ENCODE results near the gene ARFRP1.

DNA sequence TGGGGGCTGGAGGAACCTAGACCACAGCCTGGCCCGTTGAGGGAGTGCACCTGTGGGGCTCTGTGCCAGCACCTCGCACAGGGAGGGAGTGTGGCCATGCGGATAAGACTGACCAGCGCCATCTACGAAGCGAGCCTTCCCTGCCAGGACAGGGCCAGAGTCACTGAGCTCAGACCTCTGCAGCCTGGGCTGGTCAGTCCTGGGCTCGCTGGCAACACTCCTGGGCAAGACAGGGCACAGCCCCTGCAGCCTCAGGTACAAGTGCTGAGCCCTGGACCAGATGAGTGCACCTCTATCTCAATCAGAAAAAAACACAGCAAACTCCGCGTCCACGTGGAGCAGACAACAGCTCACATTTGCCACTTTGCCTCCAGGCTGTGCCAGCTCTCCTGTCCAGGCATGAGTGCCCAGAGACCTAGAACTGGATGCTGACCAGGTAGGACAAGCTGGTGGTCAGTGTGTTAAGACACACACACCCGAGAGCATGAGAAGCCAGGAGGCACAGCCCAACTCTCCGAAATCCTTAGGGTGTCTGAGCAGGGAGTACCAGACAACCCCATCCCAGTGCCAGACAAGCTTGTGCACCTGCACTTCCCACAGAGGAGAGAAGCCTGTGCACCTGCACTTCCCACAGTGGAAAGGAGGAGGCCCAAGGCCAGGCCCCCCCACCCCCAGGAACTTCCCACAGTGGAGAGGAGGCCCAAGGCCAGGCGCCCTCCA is 4.9 kb downstream of the ARFRP1 start:
- TF ChIP-seq CTCF (conservative IDR thresholded peaks at IDR 0.05; ENCODE audit: low read length) (no peak), EZH2phosphoT487 (IDR thresholded peaks at IDR 0.05; ENCODE audit: borderline replicate concordance, low read depth, low read length) (no peak)
